Measurements from ENCODE around the gene COX11.
A peak's percentile ranks its signal among the peaks of the same experiment; 100 is the strongest.

The COX11 gene

DNA sequence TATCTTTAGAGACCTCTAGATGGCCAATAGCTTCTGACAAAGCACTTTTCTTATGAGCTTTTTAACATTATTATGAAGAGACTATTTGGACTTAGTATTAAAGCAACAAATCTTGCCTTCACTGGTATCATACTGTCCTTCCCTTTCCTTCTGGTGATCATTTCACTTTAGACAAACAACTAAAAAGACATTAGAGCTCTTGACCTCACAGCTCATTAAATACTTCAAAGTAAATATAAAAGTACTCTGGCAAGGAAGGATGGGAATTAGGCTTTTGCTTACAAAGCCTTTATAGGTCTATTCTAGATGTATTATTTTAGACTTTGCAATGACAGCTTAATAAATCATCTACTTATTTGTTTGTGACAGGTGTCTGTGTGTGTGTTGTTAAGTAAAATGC lies 11.2 kb upstream of the COX11 start:
- Histone ChIP-seq H3K79me2 (ENCODE audit: insufficient read depth, low read length) (no peaks in the 10 kb centered on the region; the same call in 1 of the 2 replicates), H3K9me3 (ENCODE audit: insufficient read depth, low read depth, low read length) (peaks cover 11% of the 10 kb centered on the region)
- TF ChIP-seq, protein P1, sequence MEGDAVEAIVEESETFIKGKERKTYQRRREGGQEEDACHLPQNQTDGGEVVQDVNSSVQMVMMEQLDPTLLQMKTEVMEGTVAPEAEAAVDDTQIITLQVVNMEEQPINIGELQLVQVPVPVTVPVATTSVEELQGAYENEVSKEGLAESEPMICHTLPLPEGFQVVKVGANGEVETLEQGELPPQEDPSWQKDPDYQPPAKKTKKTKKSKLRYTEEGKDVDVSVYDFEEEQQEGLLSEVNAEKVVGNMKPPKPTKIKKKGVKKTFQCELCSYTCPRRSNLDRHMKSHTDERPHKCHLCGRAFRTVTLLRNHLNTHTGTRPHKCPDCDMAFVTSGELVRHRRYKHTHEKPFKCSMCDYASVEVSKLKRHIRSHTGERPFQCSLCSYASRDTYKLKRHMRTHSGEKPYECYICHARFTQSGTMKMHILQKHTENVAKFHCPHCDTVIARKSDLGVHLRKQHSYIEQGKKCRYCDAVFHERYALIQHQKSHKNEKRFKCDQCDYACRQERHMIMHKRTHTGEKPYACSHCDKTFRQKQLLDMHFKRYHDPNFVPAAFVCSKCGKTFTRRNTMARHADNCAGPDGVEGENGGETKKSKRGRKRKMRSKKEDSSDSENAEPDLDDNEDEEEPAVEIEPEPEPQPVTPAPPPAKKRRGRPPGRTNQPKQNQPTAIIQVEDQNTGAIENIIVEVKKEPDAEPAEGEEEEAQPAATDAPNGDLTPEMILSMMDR (conservative IDR thresholded peaks at IDR 0.05; ENCODE audit: low read length): no peak
- TF ChIP-seq EZH2phosphoT487 (IDR thresholded peaks at IDR 0.05; ENCODE audit: borderline replicate concordance): no peak

DNA sequence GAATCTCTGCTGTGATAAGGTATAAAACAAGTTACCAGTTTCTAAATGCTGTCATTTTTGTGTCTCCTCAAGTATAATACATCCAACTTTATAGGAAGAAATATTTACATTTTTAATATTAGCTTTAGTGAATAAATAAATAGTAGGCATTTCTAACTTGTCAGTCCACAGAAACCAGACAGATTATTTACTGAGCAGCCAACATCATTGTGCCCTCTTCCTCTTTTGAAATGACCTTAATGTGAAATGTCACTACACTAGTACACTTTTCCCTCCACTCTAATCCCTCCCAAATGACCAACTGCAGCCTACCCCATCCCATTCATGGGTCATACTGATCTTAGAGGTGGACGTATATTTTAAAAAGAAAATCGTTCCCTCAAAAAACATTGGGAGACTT lies 9.3 kb upstream of the COX11 start:
- H3K27me3 ChIP-seq (ENCODE audit: insufficient read depth, low read length, poor library complexity, severe bottlenecking): no peaks in the 10 kb centered on the region
- 0 out of 2 replicates have a peak, but pooled peaks cover 3% of the 10 kb centered on the region for H3K36me3 ChIP-seq (ENCODE audit: insufficient read depth, low read length)
- peaks cover 19% of the 10 kb centered on the region for H3K4me1 ChIP-seq (ENCODE audit: insufficient read depth, low read length, poor library complexity, severe bottlenecking)
- no peaks in the 10 kb centered on the region for H3F3A ChIP-seq (ENCODE audit: low read depth)
- no peak overlapping the region for H3K4me2 ChIP-seq (ENCODE audit: low read depth, low read length, poor library complexity, severe bottlenecking)
- no peak overlapping the region for H2AFZ ChIP-seq (ENCODE audit: low read length)
- H3K9me3 ChIP-seq (ENCODE audit: insufficient read depth, low read depth, low read length): peaks cover 11% of the 10 kb centered on the region
- H3K9me2 ChIP-seq (replicated peaks; ENCODE audit: low read depth, low read length): no peaks in the 10 kb centered on the region
- no peak overlapping the region for H3K4me3 ChIP-seq (ENCODE audit: low read length, poor library complexity, severe bottlenecking)
- TF ChIP-seq EZH2phosphoT487 (IDR thresholded peaks at IDR 0.05; ENCODE audit: borderline replicate concordance): no peak
- TF ChIP-seq, protein P1 (conservative IDR thresholded peaks at IDR 0.05; ENCODE audit: low read length): no peak
- no peak overlapping the region for H3K9ac ChIP-seq (ENCODE audit: low read depth, low read length, poor library complexity, severe bottlenecking)
- no peaks in the 10 kb centered on the region for H4K20me1 ChIP-seq (ENCODE audit: insufficient read depth, low read length, poor library complexity, severe bottlenecking)
- H3K79me2 ChIP-seq (ENCODE audit: insufficient read depth, low read length): peaks cover 2% of the 10 kb centered on the region; the same call in 1 of the 2 replicates

More for the DNA sequence above, 11.2 kb upstream of the COX11 start:
- Histone ChIP-seq H3K4me1 (ENCODE audit: insufficient read depth, low read length, poor library complexity, severe bottlenecking) (peaks cover 13% of the 10 kb centered on the region), H3K4me2 (ENCODE audit: low read depth, low read length, poor library complexity, severe bottlenecking) (no peak overlapping the region), H4K20me1 (ENCODE audit: insufficient read depth, low read length, poor library complexity, severe bottlenecking) (no peaks in the 10 kb centered on the region), H2AFZ (ENCODE audit: low read length) (no peak overlapping the region), H3K9me2 (replicated peaks; ENCODE audit: low read depth, low read length) (no peaks in the 10 kb centered on the region), H3K4me3 (ENCODE audit: low read length, poor library complexity, severe bottlenecking) (no peak overlapping the region), H3K9ac (ENCODE audit: low read depth, low read length, poor library complexity, severe bottlenecking) (no peak overlapping the region), H3K27me3 (ENCODE audit: insufficient read depth, low read length, poor library complexity, severe bottlenecking) (no peaks in the 10 kb centered on the region), H3K36me3 (ENCODE audit: insufficient read depth, low read length) (0 out of 2 replicates have a peak, but pooled peaks cover 3% of the 10 kb centered on the region), H3F3A (ENCODE audit: low read depth) (no peaks in the 10 kb centered on the region)

DNA sequence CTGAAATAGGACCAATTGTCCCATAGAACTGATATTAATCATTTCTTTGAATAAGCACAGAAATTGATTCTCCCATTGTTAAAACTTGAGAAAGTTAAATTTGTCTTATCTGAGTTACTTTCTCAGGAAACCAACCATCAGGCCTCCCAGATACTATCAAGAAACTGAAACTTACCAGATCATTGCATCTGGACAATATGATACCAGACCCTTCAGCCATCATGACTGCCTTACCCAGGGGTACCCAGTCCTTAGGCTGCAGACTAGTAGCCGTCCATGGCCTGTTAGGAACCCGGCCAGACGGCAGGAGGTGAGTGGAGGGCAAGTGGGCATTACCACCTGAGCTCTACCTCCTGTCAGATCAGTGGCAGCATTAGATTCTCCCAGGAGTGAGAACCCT lies 7.9 kb upstream of the COX11 start:
- Histone ChIP-seq H3K4me2 (ENCODE audit: low read depth, low read length, poor library complexity, severe bottlenecking) (peak overlapping the region; percentile 8), H3K4me3 (ENCODE audit: low read length, poor library complexity, severe bottlenecking) (no peak overlapping the region), H3F3A (ENCODE audit: low read depth) (no peaks in the 10 kb centered on the region), H3K9me3 (ENCODE audit: insufficient read depth, low read depth, low read length) (peaks cover 11% of the 10 kb centered on the region), H3K9ac (ENCODE audit: low read depth, low read length, poor library complexity, severe bottlenecking) (no peak overlapping the region), H3K4me1 (ENCODE audit: insufficient read depth, low read length, poor library complexity, severe bottlenecking) (peaks cover 27% of the 10 kb centered on the region), H3K9me2 (replicated peaks; ENCODE audit: low read depth, low read length) (no peaks in the 10 kb centered on the region), H3K79me2 (ENCODE audit: insufficient read depth, low read length) (peaks cover 5% of the 10 kb centered on the region; the same call in 1 of the 2 replicates), H4K20me1 (ENCODE audit: insufficient read depth, low read length, poor library complexity, severe bottlenecking) (no peaks in the 10 kb centered on the region), H3K36me3 (ENCODE audit: insufficient read depth, low read length) (0 out of 2 replicates have a peak, but pooled peaks cover 3% of the 10 kb centered on the region), H3K27me3 (ENCODE audit: insufficient read depth, low read length, poor library complexity, severe bottlenecking) (no peaks in the 10 kb centered on the region), H2AFZ (ENCODE audit: low read length) (no peak overlapping the region)
- no peak for TF ChIP-seq EZH2phosphoT487 (IDR thresholded peaks at IDR 0.05; ENCODE audit: borderline replicate concordance)
- TF ChIP-seq, protein P1 (conservative IDR thresholded peaks at IDR 0.05; ENCODE audit: low read length): no peak
